HepG2 (cell line): ENCODE results near the gene LMNA.

Experiments
- ATF5 ChIP-seq: sonication (generic); formaldehyde crosslinking; IDR thresholded peaks from 2 replicates; pipeline ENCODE4 v1.4.0; 2020; ENCODE audit warnings: mild to moderate bottlenecking, low read depth, missing genetic modification reagents
- BHLHE40 ChIP-seq: IDR thresholded peaks from 2 replicates; pipeline ENCODE4 v1.6.1; 2011; ENCODE audit warnings: low read length, improper control_type of control experiment
- SMARCC2 ChIP-seq: fragments of 450-650 bp; IDR thresholded peaks from 2 replicates; pipeline ENCODE4 v1.6.1; 2017; ENCODE audit warnings: antibody characterized with exemption, mild to moderate bottlenecking
- ZBTB7A ChIP-seq: sonication (generic); formaldehyde crosslinking; IDR thresholded peaks from 2 replicates; pipeline ENCODE4 v1.8.0; 2022; ENCODE audit warnings: mild to moderate bottlenecking, missing genetic modification reagents
- TF ChIP-seq, protein P1 (sequence below): sonication (generic); formaldehyde crosslinking; IDR thresholded peaks from 2 replicates; pipeline ENCODE4 v1.8.1; 2022; ENCODE audit warnings: low read depth, mild to moderate bottlenecking, missing genetic modification reagents
- TF ChIP-seq, protein P2 (sequence below): sonication (generic); formaldehyde crosslinking; IDR thresholded peaks from 2 replicates; pipeline ENCODE4 v1.5.0; 2020; ENCODE audit warnings: mild to moderate bottlenecking, missing genetic modification reagents, moderate library complexity
- TF ChIP-seq, protein P3 (sequence below): sonication (generic); formaldehyde crosslinking; IDR thresholded peaks from 2 replicates; pipeline ENCODE4 v1.5.0; 2020; ENCODE audit warnings: mild to moderate bottlenecking, missing genetic modification reagents

DNA sequence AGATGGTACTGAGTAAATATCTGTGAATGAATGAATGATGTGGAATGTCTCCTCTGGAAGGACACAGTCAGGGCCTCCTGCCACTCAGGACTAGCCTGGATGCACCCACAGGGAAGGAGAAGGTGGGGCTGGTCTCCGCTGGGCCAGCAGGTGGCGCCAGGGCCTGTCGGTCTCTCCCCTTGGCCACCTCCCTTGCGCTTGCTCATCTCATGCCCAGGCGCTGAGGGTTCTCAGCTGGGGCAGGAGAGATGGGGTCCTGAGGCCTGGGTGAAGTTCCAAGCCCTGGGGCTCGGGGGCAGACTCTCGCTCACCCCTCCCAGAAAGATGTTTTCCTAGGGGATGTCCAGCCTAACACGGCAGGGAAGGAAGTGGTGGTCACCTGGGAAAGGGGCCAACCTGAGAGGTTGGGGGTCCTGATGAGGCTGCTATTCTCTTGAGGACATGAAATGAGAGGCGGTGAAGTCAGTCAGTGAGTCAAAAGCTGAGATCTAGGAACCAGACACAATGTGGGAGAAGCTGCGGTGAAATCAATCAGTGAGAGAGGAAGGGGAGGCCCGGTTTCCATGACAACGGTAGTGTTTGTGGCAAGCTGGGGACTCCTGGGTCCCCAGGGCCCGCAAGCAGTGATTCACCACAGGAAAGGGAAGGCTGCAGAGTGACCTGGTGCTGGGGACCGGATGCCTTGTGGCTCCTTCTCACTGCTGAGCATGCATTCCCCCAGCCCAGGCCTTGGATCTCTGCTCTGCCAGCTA is 17.7 kb upstream of the LMNA start:
- TF ChIP-seq, protein P1, sequence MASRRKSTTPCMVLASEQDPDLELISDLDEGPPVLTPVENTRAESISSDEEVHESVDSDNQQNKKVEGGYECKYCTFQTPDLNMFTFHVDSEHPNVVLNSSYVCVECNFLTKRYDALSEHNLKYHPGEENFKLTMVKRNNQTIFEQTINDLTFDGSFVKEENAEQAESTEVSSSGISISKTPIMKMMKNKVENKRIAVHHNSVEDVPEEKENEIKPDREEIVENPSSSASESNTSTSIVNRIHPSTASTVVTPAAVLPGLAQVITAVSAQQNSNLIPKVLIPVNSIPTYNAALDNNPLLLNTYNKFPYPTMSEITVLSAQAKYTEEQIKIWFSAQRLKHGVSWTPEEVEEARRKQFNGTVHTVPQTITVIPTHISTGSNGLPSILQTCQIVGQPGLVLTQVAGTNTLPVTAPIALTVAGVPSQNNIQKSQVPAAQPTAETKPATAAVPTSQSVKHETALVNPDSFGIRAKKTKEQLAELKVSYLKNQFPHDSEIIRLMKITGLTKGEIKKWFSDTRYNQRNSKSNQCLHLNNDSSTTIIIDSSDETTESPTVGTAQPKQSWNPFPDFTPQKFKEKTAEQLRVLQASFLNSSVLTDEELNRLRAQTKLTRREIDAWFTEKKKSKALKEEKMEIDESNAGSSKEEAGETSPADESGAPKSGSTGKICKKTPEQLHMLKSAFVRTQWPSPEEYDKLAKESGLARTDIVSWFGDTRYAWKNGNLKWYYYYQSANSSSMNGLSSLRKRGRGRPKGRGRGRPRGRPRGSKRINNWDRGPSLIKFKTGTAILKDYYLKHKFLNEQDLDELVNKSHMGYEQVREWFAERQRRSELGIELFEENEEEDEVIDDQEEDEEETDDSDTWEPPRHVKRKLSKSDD = 0 out of 2 replicates have a peak, but pooled peaks have one; percentile 54
- TF ChIP-seq, protein P2, sequence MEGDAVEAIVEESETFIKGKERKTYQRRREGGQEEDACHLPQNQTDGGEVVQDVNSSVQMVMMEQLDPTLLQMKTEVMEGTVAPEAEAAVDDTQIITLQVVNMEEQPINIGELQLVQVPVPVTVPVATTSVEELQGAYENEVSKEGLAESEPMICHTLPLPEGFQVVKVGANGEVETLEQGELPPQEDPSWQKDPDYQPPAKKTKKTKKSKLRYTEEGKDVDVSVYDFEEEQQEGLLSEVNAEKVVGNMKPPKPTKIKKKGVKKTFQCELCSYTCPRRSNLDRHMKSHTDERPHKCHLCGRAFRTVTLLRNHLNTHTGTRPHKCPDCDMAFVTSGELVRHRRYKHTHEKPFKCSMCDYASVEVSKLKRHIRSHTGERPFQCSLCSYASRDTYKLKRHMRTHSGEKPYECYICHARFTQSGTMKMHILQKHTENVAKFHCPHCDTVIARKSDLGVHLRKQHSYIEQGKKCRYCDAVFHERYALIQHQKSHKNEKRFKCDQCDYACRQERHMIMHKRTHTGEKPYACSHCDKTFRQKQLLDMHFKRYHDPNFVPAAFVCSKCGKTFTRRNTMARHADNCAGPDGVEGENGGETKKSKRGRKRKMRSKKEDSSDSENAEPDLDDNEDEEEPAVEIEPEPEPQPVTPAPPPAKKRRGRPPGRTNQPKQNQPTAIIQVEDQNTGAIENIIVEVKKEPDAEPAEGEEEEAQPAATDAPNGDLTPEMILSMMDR = peak; percentile 99
- TF ChIP-seq SMARCC2 (no peak), ATF5 (no peak), BHLHE40 (peak; percentile 28; the same call in 1 of the 2 replicates), ZBTB7A (no peak)
- TF ChIP-seq, protein P3, sequence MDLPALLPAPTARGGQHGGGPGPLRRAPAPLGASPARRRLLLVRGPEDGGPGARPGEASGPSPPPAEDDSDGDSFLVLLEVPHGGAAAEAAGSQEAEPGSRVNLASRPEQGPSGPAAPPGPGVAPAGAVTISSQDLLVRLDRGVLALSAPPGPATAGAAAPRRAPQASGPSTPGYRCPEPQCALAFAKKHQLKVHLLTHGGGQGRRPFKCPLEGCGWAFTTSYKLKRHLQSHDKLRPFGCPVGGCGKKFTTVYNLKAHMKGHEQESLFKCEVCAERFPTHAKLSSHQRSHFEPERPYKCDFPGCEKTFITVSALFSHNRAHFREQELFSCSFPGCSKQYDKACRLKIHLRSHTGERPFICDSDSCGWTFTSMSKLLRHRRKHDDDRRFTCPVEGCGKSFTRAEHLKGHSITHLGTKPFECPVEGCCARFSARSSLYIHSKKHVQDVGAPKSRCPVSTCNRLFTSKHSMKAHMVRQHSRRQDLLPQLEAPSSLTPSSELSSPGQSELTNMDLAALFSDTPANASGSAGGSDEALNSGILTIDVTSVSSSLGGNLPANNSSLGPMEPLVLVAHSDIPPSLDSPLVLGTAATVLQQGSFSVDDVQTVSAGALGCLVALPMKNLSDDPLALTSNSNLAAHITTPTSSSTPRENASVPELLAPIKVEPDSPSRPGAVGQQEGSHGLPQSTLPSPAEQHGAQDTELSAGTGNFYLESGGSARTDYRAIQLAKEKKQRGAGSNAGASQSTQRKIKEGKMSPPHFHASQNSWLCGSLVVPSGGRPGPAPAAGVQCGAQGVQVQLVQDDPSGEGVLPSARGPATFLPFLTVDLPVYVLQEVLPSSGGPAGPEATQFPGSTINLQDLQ (CRISPR knock-in tag) = no peak
